Kidney (tissue), 14 donors: ENCODE results near the gene RAD51B. TPM values are rescaled to one million over a fixed set of nuclear protein-coding genes. Genes with fewer than 3 reads are reported as not detected.

ENCODE experiments used
- DNase-seq, 5 donors: peaks; one replicate each; pipeline ENCODE4 v3.0.0-alpha.2; 2013 to 2020
- FAIRE-seq: peaks from 2 replicates; lab custom pipeline; 2012; peaks lifted over from hg19 to GRCh38; lab: Jason Lieb, UNC
- H3K27ac ChIP-seq, 2 donors: one replicate each; pipeline ENCODE4 v1.7.0; 2013; ENCODE audit warnings: low read depth in 2 of 2, low read length in 2 of 2, inconsistent platforms in 1 of 2
- H3K27me3 ChIP-seq: one replicate; pipeline ENCODE4 v1.7.1; 2013; ENCODE audit warnings: low read length, inconsistent platforms; ENCODE audit not compliant: control insufficient read depth, insufficient read depth
- H3K36me3 ChIP-seq, 3 donors: one replicate each; pipeline versions ENCODE4 v1.7.0 to v1.7.1; 2013; ENCODE audit warnings: low read length in 3 of 3, control low read depth in 1 of 3, inconsistent platforms in 1 of 3; ENCODE audit not compliant: insufficient read depth in 3 of 3, control insufficient read depth in 2 of 3
- H3K4me1 ChIP-seq, 3 donors: one replicate each; pipeline versions ENCODE4 v1.7.0 to v1.7.1; 2013; ENCODE audit warnings: low read length in 3 of 3, inconsistent platforms in 1 of 3, low read depth in 1 of 3; ENCODE audit not compliant: control insufficient read depth in 2 of 3, insufficient read depth in 2 of 3
- H3K4me3 ChIP-seq, 3 donors: one replicate each; pipeline versions ENCODE4 v1.7.0 to v1.8.1; 2013; ENCODE audit warnings: low read length in 3 of 3, control low read depth in 1 of 3, inconsistent platforms in 1 of 3
- H3K9ac ChIP-seq, 3 donors: one replicate each; pipeline versions ENCODE4 v1.7.0 to v1.7.1; 2013; ENCODE audit warnings: low read length in 3 of 3, control low read depth in 1 of 3, inconsistent platforms in 1 of 3
- H3K9me3 ChIP-seq, 3 donors: one replicate each; pipeline versions ENCODE4 v1.7.0 to v1.7.1; 2013; ENCODE audit warnings: low read length in 3 of 3, control low read depth in 1 of 3, inconsistent platforms in 1 of 3; ENCODE audit not compliant: control insufficient read depth in 2 of 3, insufficient read depth in 1 of 3
- CTCF ChIP-seq: IDR thresholded peaks from 3 replicates; pipeline ENCODE4 v1.5.1; 2012; ENCODE audit warnings: mild to moderate bottlenecking, moderate library complexity, borderline replicate concordance; ENCODE audit not compliant: insufficient read depth; ENCODE audit errors: extremely low read depth
- intact Hi-C: fragments of 100-400 bp; cut with DNase I; formaldehyde crosslinking; loops from one replicate; pipeline ENCODE4 v1.11.1; 2022
- polyA plus RNA-seq: library from polyadenylated mRNA; stranded (reverse); fragments of 350-450 nt; fragmentation: Illumina TruSeq; extraction: RNeasy Lipid Tissue Mini Kit (QIAGEN cat#74804); gene quantifications from one replicate; pipeline ENCODE4 v1.2.3, GENCODE V29; 2014; ENCODE audit warnings: low read depth, low replicate concordance; ENCODE audit not compliant: insufficient read depth
- total RNA-seq: library from RNA; stranded (reverse); fragmentation: NEBNext Ultra II Directional; extraction: Animal tissue kit (Norgen Biotek cat#: 25700); gene quantifications from one replicate; pipeline ENCODE4 v1.2.1, GENCODE V29; 2021
- donor health status: control.
- donor health status: control.
- donor health status: control.
- donor health status: control.
- donor health status: control.
- donor health status: DM: yes; HTN: yes; CAD: no.
- donor health status: Normal renal cell carcinoma (clear cell type).

The RAD51B gene
- total and polyA plus RNA-seq, 2 donors from 2014 or later = 6.9 to 18.0 TPM

DNA sequence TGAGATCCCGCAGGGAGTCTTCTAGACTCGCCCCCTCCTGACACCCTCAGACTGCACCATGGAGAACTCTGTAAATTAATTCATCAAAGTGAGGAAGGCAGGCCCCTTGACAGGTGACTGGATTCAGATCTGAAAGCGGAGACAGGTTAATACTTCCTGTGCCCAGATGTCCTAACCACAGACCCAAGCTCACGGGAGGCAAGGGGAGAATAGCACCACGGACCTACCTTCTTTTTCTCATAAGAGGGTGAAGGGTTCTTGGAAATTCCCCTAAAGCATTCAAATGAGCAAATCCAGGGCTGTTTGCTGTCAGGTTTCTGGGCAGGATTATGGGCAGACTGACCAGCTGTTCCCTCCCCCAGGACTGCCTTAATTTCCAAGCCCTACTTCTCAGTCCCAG is 803.3 kb downstream of the RAD51B start:
- no peak overlapping the region for H3K9ac ChIP-seq
- no peaks in the 10 kb centered on the region for H3K36me3 ChIP-seq
- intact Hi-C loops = no loop called here
- no peak for TF ChIP-seq CTCF
- peaks cover 0 to 6% (median 6%) of the 10 kb centered on the region in 3 donors for H3K4me1 ChIP-seq
- peak in 3 of 5 donors; percentile 14 to 30 (median 28) for DNase-seq
- H3K27ac ChIP-seq = no peak overlapping the region
- H3K27me3 ChIP-seq = no peaks in the 10 kb centered on the region
- peaks cover 0 to 5% (median 0%) of the 10 kb centered on the region in 3 donors for H3K9me3 ChIP-seq
- no peak for FAIRE-seq
- no peak overlapping the region for H3K4me3 ChIP-seq

DNA sequence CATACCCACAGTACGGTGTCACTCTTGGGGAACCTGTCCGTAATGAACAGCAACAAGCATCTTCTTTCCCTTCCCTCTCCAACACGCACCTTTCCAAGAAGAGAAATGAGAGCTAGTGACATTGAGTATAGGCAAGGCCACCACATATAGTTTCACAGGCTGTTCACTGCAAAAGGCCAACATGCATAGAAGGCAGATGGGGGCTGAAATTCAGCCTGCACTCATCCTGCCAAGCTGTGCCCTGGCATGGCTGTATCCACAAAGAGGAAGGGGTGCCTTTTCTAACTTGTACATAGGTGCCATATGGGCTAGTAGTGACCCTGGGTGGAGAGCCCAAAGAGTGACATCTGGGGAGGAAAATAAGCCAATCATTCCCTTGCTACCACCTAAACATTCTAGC is 803.7 kb downstream of the RAD51B start:
- H3K9me3 ChIP-seq = peaks cover 0 to under 1% (median 0%) of the 10 kb centered on the region in 3 donors
- no peaks in the 10 kb centered on the region for H3K27me3 ChIP-seq
- no peak overlapping the region for H3K4me3 ChIP-seq
- H3K27ac ChIP-seq = no peak overlapping the region
- peak in 1 of 5 donors; percentile 6 for DNase-seq
- FAIRE-seq = no peak
- no peaks in the 10 kb centered on the region for H3K36me3 ChIP-seq
- no peak overlapping the region for H3K9ac ChIP-seq
- intact Hi-C loops = no loop called here
- peaks cover 0 to 8% (median 6%) of the 10 kb centered on the region in 3 donors for H3K4me1 ChIP-seq
- TF ChIP-seq CTCF = no peak

DNA sequence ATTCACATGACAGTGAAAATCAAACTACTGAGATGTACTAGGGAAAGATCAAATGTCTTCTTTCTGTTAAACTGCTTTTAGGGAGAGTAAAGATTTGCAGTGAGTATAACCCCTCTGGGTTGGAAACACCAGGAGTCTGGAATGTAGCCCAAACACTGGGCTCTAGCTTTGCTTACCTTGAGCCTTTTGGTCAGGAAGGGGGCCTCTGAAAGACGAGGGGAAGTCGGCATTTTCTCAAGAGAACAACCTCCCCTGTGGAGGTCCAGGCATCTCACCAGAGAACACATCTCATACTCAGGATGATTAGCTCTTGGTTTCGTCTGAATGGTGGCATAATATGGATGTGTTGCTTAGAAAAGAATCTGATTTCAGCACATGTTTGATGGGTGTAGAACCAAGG is 804.2 kb downstream of the RAD51B start:
- peaks cover 0 to 8% (median 6%) of the 10 kb centered on the region in 3 donors for H3K4me1 ChIP-seq
- H3K27ac ChIP-seq = no peak overlapping the region
- H3K36me3 ChIP-seq = no peaks in the 10 kb centered on the region
- no peak for FAIRE-seq
- peak in 1 of 5 donors; percentile 9 for DNase-seq
- no peak overlapping the region for H3K9ac ChIP-seq
- no peak for TF ChIP-seq CTCF
- H3K4me3 ChIP-seq = no peak overlapping the region
- H3K27me3 ChIP-seq = no peaks in the 10 kb centered on the region
- intact Hi-C loops = no loop called here
- no peaks in the 10 kb centered on the region for H3K9me3 ChIP-seq
